Spinal cord (tissue), 10 donors: ENCODE data around the gene GIPC1. TPM values are rescaled to one million over a fixed set of nuclear protein-coding genes. Genes with fewer than 3 reads are reported as not detected.

ENCODE experiments used
- DNase-seq, 6 donors: peaks; one replicate each; pipeline versions ENCODE4 v3.0.0 to v3.0.0-alpha.2; 2013 to 2015; ENCODE audit warnings: low spot score in 6 of 6, low read depth in 4 of 6
- H3K27ac ChIP-seq: one replicate; pipeline ENCODE4 v1.5.1; 2013; ENCODE audit warnings: low read depth, low read length, control low read depth
- H3K27me3 ChIP-seq: one replicate; pipeline ENCODE4 v1.6.1; 2013; ENCODE audit warnings: low read length; ENCODE audit not compliant: control insufficient read depth, insufficient read depth
- H3K36me3 ChIP-seq: one replicate; pipeline ENCODE4 v1.6.1; 2013; ENCODE audit warnings: low read length; ENCODE audit not compliant: control insufficient read depth, insufficient read depth
- H3K4me1 ChIP-seq: one replicate; pipeline ENCODE4 v1.6.1; 2013; ENCODE audit warnings: low read length; ENCODE audit not compliant: control insufficient read depth, insufficient read depth
- H3K4me3 ChIP-seq: one replicate; pipeline ENCODE4 v1.5.1; 2013; ENCODE audit warnings: low read depth, low read length, control low read depth
- H3K9me3 ChIP-seq: one replicate; pipeline ENCODE4 v1.6.1; 2013; ENCODE audit warnings: low read length; ENCODE audit not compliant: control insufficient read depth, insufficient read depth
- WGBS: methylation state at CpG from one replicate; pipeline ENCODE4 v1.1.5; 2013; ENCODE audit warnings: missing lambda C conversion rate; ENCODE audit not compliant: insufficient coverage; 5-methylcytosine and 5-hydroxymethylcytosine counted together
- polyA plus RNA-seq, 2 donors: library from polyadenylated mRNA; unstranded; fragments of 120-200 nt; gene quantifications; one replicate each; pipeline ENCODE4 v1.2.1, GENCODE V29; 2013; ENCODE audit not compliant: insufficient read length in 2 of 2
- small RNA-seq: library from RNA; depleted of rRNA; stranded (forward); fragments of <200 nt; gene quantifications from one replicate; pipeline ENCODE3, GENCODE V24; 2014; ENCODE audit warnings: low replicate concordance
- total RNA-seq, 2 donors: library from RNA; depleted of rRNA in 1 of 2; stranded (reverse); fragments of 120-200 nt in 1 of 2; fragments of >200 nt in 1 of 2; gene quantifications; one replicate each; pipeline versions ENCODE4 v1.2.3 to v1.2.4, GENCODE V29; 2013 to 2014
- donor health status: healthy.

GIPC1 gene
- total and polyA plus RNA-seq, 4 donors, result 58.3 to 137 (median 114) TPM

DNA sequence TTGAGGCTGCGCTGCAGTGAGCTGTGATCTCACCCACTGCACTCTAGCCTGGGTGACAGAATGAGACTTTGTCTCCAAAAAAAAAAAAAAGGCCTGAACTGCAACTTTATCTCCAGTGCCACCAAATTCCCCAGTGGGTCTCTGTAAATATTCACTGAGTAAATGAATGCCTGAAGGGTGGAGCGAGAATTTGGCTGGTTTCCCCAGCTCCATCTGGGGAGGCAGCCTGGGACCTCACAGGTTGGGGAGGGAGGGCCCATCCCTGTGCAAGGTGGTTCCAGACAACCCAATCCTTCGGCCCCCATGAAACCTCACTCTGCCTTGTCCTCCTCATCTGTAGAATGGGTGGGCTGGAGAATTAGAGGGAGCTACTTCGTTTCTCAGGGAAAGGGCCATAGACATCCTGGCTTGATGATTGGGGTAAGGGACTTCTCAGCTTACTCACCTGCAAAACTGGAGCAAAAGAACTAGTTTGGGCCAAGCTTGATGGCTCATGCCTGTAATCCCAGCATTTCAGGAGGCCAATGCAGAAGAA is 67.0 kb downstream of the GIPC1 start:
- no peaks in the 10 kb centered on the region for H3K9me3 ChIP-seq
- no peak for DNase-seq
- no peaks in the 10 kb centered on the region for H3K27me3 ChIP-seq
- no peak overlapping the region for H3K27ac ChIP-seq
- H3K4me1 ChIP-seq, result peaks cover 19% of the 10 kb centered on the region
- WGBS, result 100% methylated on average over 1 of the region's 4 CpGs
- no peak overlapping the region for H3K4me3 ChIP-seq
- no peaks in the 10 kb centered on the region for H3K36me3 ChIP-seq

Small RNAs within 50 kb of the gene (small RNA-seq; reads per million reads assigned to genes)
- gene SNRPGP15, result not detected

Other genes with a start within 250 kb of the GIPC1 start
- gene ADGRE5, start 114.7 kb downstream of the GIPC1 start, total RNA-seq, result 1 to 10 TPM; 7.3 to 7.8 TPM
- 1 to 10 TPM; 3.9 to 6.8 TPM for gene ADGRE5, start 114.7 kb downstream of the GIPC1 start, polyA plus RNA-seq
- gene DDX39A, start 76.8 kb downstream of the GIPC1 start, total RNA-seq, result 10 to 100 TPM; 26.3 to 48.7 TPM
- gene DDX39A, start 76.8 kb downstream of the GIPC1 start, polyA plus RNA-seq, result 10 to 100 TPM; 64.1 to 65.0 TPM
- 10 to 100 TPM; 53.5 to 74.4 TPM for gene PKN1, start 62.8 kb downstream of the GIPC1 start, total RNA-seq
- 100 to 1,000 TPM; 108 to 117 TPM for gene PKN1, start 62.8 kb downstream of the GIPC1 start, polyA plus RNA-seq
- gene PTGER1, start 20.8 kb downstream of the GIPC1 start, total RNA-seq, result under 1 TPM in 1 of 2 donors, not detected in 1; 0.11 TPM
- under 1 TPM; 0.54 to 0.63 TPM for gene PTGER1, start 20.8 kb downstream of the GIPC1 start, polyA plus RNA-seq
- gene DNAJB1, start 22.3 kb upstream of the GIPC1 start, total RNA-seq, result 10 to 100 TPM; 78.3 to 91.1 TPM
- 100 to 1,000 TPM in 1 of 2 donors, 10 to 100 TPM in 1; 85.2 to 102 TPM for gene DNAJB1, start 22.3 kb upstream of the GIPC1 start, polyA plus RNA-seq
- gene TECR, start 33.5 kb upstream of the GIPC1 start, total RNA-seq, result 10 to 100 TPM; 38.1 to 85.7 TPM
- 100 to 1,000 TPM; 185 to 210 TPM for gene TECR, start 33.5 kb upstream of the GIPC1 start, polyA plus RNA-seq
- 100 to 1,000 TPM; 152 to 310 TPM for gene NDUFB7, start 75.9 kb upstream of the GIPC1 start, total RNA-seq
- 100 to 1,000 TPM; 143 to 160 TPM for gene NDUFB7, start 75.9 kb upstream of the GIPC1 start, polyA plus RNA-seq
- under 1 TPM; 0.17 to 0.50 TPM for gene CLEC17A, start 87.0 kb upstream of the GIPC1 start, total RNA-seq
- gene CLEC17A, start 87.0 kb upstream of the GIPC1 start, polyA plus RNA-seq, result under 1 TPM; 0.09 to 0.16 TPM
- gene ADGRE3, start 178.7 kb upstream of the GIPC1 start, total RNA-seq, result 1 to 10 TPM in 1 of 2 donors, not detected in 1; 1.1 TPM
- not detected for gene ADGRE3, start 178.7 kb upstream of the GIPC1 start, polyA plus RNA-seq
- gene ZNF333, start 193.9 kb upstream of the GIPC1 start, total RNA-seq, result 10 to 100 TPM; 22.8 to 25.5 TPM
- gene ZNF333, start 193.9 kb upstream of the GIPC1 start, polyA plus RNA-seq, result 10 to 100 TPM; 23.9 to 44.0 TPM